Pons (tissue), 1 donor: ENCODE results near the gene OR51V1.
"Not testable (repeated sequence)": the region's sequence is repeated elsewhere in the genome, so short reads cannot be mapped to it uniquely, and the experiment has no call there.

Source experiments
- DNase-seq: peaks from one replicate; pipeline ENCODE4 v3.0.0-alpha.2; 2016; ENCODE audit warnings: low spot score

OR51V1 gene

DNA sequence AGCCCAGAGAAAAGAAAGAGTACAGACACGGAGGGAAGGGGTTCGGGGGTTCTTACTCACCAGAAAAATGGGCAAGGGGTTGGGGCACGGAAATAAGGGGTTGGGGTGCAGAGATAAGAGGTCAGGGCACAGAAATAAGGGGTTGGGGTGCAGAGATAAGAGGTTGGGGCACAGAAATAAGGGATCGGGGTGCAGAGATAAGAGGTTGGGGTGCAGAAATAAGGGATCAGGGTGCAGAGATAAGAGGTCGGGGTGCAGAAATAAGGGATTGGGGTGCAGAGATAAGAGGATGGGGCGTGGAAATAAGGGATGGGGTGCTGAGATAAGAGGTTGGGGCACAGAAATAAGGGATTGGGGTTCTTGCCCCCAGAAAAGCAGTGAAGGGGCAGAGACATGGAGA, 35.7 kb downstream of the OR51V1 start:
- DNase-seq = not testable (repeated sequence)

DNA sequence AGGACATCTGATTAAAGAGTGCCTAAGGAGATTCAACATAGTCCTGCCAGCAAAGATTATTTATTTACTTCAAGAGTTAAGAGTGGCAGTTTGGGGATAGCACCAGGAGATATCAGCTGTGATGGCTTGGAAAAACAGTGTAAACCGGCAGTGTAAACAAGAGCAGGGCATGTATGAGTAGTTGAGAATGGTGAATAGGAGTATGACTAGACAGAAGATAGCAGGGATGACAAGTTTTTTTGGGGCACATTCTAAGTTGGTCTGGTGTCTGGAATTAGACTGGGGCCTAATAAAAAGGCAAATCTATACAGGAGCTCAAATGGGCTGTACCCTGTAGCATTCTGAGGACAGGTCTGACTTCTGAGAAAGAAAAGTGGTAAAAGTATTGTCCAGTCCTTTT, 39.4 kb downstream of the OR51V1 start:
- not testable (repeated sequence) for DNase-seq

DNA sequence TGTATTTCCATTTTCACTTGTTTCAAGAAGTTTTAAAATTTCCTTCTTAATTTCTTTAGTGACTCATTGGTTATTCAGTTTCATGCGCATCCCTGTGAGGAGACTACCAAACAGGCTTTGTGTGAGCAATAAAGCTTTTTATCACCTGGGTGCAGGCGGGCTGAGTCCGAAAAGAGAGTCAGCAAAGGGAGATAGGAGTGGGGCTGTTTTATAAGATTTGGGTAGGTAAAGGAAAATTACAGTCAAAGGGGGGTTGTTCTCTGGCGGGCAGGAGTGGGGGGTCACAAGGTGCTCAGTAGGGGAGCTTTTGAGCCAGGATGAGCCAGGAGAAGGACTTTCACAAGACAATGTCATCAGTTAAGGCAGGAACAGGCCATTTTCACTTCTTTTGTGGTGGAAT, 40.3 kb downstream of the OR51V1 start:
- DNase-seq = not testable (repeated sequence)

DNA sequence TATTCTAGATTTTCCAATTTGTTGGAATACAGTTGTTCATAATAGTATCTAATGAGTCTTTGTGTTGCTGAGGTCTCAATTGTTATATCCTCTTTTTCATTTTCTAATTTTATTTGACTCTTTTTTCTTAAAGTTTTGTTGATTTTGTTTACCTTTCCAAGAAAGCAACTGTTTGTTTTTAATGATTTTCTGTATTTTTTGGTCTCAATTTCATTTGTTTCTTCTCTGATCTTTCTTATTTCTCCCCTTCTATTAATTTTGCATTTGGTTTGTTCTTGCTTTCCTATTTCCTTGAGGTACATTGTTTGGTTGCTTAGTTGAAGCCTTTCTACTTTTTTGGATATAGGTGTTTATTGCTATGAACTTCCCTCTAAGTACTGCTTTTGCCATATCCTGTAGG, 40.7 kb downstream of the OR51V1 start:
- no peak for DNase-seq

DNA sequence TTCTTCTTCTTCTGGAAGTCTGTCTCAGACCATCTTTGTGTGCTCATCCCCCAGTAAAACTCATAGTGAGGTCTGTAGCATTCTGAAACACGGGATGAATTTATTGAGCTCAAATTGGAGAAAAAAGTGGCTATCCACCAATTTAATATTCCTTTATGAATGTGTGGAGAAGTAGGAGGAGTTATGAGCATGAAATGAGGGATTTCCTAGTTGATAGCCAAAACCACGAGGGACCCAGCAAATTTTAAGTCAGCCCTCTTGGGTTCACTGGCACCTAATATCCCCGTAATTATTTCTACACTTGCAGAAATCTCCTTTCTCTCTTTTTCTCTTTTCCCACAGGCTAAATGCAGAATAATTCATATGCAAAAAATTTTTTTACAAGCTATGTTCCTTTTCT, 45.8 kb downstream of the OR51V1 start, which contains the start of gene OR52A1:
TSS of gene OR52A1 (minus strand) at position 101 of the 400 bp plus-strand sequence. CDS start 2,388 bp downstream, outside the sequence.
- DNase-seq = no peak

DNA sequence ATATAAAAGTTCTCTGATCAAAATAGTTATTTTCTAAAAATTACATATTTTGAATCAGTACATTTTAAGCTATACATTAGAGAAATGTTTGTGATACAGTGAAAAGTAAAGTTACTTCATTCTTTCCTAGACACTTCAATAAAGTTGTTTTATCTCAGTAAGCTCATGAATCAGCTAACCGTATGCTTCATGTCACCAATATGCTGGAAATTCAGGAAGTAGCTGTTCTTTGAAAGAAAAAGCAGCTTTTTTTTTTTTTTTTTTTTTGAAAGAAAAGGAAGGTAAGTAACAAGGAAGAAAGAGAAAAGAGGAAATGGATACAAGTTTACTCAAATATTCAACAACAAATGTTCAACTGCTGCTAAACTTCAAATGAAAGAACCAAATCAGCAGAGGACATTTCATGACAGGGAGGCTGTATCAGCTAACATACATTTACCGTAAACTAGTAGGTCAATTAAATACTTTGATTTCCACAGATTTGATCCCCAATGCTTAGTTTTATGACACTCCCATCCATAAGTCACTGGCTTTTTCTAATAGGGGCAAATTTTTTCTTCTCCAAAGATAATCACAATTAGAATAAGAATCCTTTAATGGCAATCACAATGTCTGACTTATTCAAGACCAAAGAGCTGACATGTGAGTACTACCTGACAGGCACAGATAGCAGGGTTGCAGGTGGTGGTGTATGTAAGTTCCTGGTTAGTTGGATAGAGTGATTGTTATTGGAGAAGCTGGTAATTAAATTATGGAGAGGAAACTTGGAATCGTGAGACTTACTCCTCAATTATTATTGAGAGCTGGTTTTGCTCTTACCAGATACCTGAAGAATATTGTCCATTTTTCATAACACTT, 46.7 kb downstream of the OR51V1 start:
- DNase-seq = no peak

DNA sequence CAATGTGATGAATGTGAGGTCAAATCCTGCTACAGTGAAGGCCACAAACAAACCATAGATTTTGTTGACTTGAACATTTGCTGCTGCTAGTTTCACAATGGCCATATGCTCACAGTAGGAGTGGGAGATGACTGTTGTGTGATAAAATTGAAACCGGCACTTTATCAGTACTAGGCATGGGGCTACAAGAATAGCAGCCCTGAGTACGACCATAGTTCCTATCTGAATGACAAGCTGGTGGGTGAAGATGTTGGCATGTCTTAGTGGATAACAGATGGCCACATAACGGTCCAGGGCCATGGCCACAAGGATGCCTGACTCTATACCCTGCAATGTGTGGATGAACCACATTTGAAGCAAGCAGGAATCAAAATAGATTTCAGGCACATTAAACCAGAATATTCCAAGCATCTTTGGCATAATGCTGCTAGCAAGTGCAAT, 48.7 kb downstream of the OR51V1 start:
- DNase-seq = peak; percentile 18
